Aortic smooth muscle cell (primary cell): ENCODE measurements around the gene PALB2. TPM values are rescaled to one million over a fixed set of nuclear protein-coding genes. Genes with fewer than 3 reads are reported as not detected.

ENCODE experiments used
- total RNA-seq: library from RNA; depleted of rRNA; stranded (reverse); fragments of >200 nt; gene quantifications from 2 replicates; pipeline ENCODE4 v1.2.3, GENCODE V29; 2014

Gene PALB2
- total RNA-seq: 6.5 and 7.3 TPM in 2 replicates

DNA sequence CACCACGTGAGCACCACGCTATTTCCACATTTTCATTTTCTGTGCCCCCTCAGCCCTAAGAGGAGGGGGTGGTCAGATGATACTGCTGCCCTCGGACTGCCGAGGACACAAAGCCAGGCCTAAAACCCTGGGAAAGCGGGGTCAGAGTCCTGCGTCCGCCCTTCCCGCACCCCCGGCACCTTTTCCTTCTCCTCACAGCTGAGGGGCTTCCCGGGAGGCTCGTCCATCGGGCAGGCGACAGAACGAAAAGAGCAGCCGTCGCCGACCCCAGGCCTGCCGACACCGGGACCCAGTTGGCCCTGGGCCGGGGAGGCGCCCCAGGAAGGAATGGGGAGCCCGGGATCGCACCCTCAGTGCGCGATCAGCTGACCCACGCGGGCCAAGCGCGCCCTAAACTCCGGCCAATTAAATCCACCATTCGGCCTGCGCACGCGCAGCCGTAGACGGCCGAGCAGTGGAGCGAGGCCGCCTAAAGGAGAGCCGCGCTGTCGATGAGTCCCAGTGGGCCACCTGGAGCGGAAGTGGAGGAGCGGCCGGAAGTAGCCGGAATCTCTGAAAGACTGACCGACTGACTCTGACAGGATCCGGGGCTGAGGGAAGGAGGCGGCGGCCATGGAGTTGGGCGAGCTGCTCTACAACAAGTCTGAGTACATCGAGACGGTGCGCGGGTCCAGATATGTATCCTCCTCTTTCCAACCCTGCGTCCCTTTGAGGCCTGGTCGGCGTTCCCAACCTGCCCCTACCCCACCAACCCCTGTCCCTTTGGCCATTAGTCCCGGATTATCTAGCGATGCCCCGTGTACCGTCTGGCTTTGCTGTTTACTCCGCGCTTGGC, at the start of gene PALB2, which contains the start of gene DCTN5:
TSS of gene PALB2 (minus strand) at position 380 of the 835 bp plus-strand sequence. CDS start at position 227, 153 bp downstream.
TSS of gene DCTN5 (plus strand) at position 536 of the 835 bp plus-strand sequence. CDS start at position 613, 77 bp downstream.

GRCh38 chr16:23678430-23679273, 37.5 kb upstream of the PALB2 start, which contains the start of gene PLK1:
PLK1 (plus strand) TSS chr16:23678889; CDS start chr16:23678933, 44 bp downstream.

GRCh38 chr16:23595951-23596720, 45.0 kb downstream of the PALB2 start, which contains the start of gene NDUFAB1:
NDUFAB1 (minus strand) TSS chr16:23596316; CDS start chr16:23596290, 26 bp downstream.

GRCh38 chr16:23556881-23557778, 84.0 kb downstream of the PALB2 start, which contains the start of the genes EARS2 and UBFD1:
EARS2 (minus strand) TSS chr16:23557350; CDS start chr16:23557343, 7 bp downstream.
UBFD1 (plus strand) TSS chr16:23557727; CDS start chr16:23557743, 16 bp downstream.

Other genes with a start within 250 kb of the PALB2 start
- 15.6 and 16.7 TPM in 2 replicates for gene COG7, start 188.1 kb downstream of the PALB2 start, total RNA-seq
- 21.1 and 21.4 TPM in 2 replicates for gene GGA2, start 130.8 kb downstream of the PALB2 start, total RNA-seq
- gene EARS2, start 84.0 kb downstream of the PALB2 start, total RNA-seq: 22.5 and 31.6 TPM in 2 replicates
- 60.5 and 69.3 TPM in 2 replicates for gene UBFD1, start 83.6 kb downstream of the PALB2 start, total RNA-seq
- gene NDUFAB1, start 45.0 kb downstream of the PALB2 start, total RNA-seq: 58.4 and 60.9 TPM in 2 replicates
- 50.1 and 55.3 TPM in 2 replicates for gene DCTN5, start 156 bp upstream of the PALB2 start, total RNA-seq
- gene PLK1, start 37.6 kb upstream of the PALB2 start, total RNA-seq: 8.2 and 12.2 TPM in 2 replicates
- 0.19 and 0.40 TPM in 2 replicates for gene ERN2, start 71.9 kb upstream of the PALB2 start, total RNA-seq
- gene CHP2, start 113.7 kb upstream of the PALB2 start, total RNA-seq: not detected in 2 replicates
- under 0.01 and 0.19 TPM in 2 replicates for gene PRKCB, start 194.7 kb upstream of the PALB2 start, total RNA-seq